ENCODE measurements around the gene NRP1. TPM values are rescaled to one million over a fixed set of nuclear protein-coding genes. Genes with fewer than 3 reads are reported as not detected.

NRP1 gene
- total RNA-seq, 1 donor from 2014 or later = 208 TPM

GRCh38 chr10:33335551-33335800 lies 1.0 kb upstream of the NRP1 start:
- no peak for DNase-seq (ENCODE audit: extremely low spot score, unreplicated experiment)
- H3K27ac Mint-ChIP-seq (ENCODE audit: unreplicated experiment) = peak overlapping the region; percentile 86

DNA sequence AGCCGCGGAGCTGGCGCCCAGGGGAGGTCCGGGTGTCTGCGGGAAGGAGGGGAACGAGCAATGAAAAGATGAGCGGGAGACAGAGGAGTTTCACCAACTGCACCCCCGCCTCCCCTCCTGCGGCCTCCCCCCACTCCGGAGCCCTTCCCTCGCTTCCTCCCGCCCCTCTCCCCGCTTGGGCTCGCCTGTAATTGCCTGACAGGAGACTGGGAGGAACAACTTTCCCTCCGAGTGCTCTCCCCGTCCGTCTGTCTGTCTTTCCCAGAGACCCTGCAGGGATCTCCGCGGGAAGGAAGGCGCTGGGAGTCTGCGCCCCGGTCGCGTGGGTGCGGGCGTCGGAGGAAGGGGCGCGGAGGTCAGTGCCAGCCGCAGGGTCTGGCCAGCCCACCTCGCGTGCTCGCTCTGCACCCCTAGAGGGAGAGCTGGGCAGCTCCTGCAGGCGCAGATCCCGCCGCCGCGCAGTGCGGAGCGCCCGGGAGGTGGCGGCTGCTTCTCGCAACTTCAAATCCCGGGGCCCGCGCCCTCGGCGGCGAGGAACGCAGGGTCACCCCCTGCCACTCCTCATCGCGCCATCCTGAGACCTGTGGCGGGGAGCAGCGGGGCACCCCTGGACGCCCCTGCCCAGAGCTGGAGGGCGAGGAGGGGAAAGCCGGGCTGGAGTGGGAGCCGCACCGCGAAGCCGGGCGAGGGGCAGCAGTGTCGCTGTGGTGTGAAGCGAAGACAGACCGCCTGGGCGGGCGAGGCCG lies 511 bp upstream of the NRP1 start:
- DNase-seq (ENCODE audit: extremely low spot score, unreplicated experiment) = peak; percentile 94
- Mint-ChIP-seq H3K27ac (ENCODE audit: unreplicated experiment) (peak overlapping the region; percentile 78), H3K9me3 (ENCODE audit: unreplicated experiment) (no peaks in the 10 kb centered on the region), H3K36me3 (ENCODE audit: unreplicated experiment) (peaks cover 10% of the 10 kb centered on the region), H3K4me3 (ENCODE audit: unreplicated experiment) (peak overlapping the region; percentile 80), H3K4me1 (ENCODE audit: unreplicated experiment) (peaks cover 48% of the 10 kb centered on the region), H3K27me3 (ENCODE audit: unreplicated experiment) (no peaks in the 10 kb centered on the region)
- peak; percentile 67 for TF ChIP-seq CTCF (IDR thresholded peaks at IDR 0.05)

More at GRCh38 chr10:33335551-33335800, 1.0 kb upstream of the NRP1 start:
- H3K4me3 Mint-ChIP-seq (ENCODE audit: unreplicated experiment) = peak overlapping the region; percentile 80
- TF ChIP-seq CTCF (IDR thresholded peaks at IDR 0.05) = no peak
- H3K4me1 Mint-ChIP-seq (ENCODE audit: unreplicated experiment) = peaks cover 48% of the 10 kb centered on the region
- no peaks in the 10 kb centered on the region for H3K27me3 Mint-ChIP-seq (ENCODE audit: unreplicated experiment)
- no peaks in the 10 kb centered on the region for H3K9me3 Mint-ChIP-seq (ENCODE audit: unreplicated experiment)
- H3K36me3 Mint-ChIP-seq (ENCODE audit: unreplicated experiment) = peaks cover 5% of the 10 kb centered on the region

DNA sequence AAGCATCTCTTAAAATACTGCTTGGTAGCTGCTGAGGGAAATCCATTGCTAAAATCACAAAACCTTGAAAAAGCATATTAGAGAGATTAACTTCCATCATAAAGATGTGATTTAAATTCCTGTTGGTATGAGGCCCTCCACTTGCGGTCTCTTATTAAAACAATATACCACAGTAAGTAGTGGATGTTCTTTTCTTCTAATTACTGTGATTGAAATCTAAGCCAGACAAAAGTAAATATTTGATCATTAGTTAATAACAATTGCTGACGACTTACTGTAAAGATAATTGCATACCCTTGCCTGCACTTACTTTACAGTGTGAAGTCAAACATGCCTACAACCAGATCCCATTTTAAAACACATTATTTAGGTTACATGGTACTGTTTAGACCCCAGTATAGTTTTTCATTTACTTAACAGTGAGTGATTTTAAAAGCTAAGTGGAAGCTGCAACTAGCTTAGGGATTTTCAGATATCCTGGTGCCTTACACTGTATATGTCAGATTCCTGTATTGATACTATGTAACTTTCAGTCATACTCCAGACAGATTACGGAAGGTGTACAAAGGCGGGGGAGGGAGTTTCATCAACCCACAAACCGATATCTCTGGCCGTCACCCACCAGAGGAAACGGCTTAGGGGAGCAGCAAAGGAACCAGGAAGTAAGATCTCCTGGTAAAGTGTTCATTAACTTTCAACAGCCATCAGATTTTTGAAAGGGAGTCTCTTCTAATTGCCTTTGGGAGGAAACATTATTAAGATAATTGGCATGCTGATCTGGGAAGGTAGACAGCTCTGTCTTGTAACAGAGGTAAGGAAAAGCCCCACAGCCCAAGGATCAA lies 986 bp downstream of the NRP1 start:
- Mint-ChIP-seq H3K4me3 (ENCODE audit: unreplicated experiment) (peak overlapping the region; percentile 80), H3K4me1 (ENCODE audit: unreplicated experiment) (peaks cover 49% of the 10 kb centered on the region), H3K9me3 (ENCODE audit: unreplicated experiment) (no peaks in the 10 kb centered on the region), H3K27ac (ENCODE audit: unreplicated experiment) (peak overlapping the region; percentile 78), H3K27me3 (ENCODE audit: unreplicated experiment) (no peaks in the 10 kb centered on the region), H3K36me3 (ENCODE audit: unreplicated experiment) (peaks cover 25% of the 10 kb centered on the region)
- DNase-seq (ENCODE audit: extremely low spot score, unreplicated experiment) = no peak
- TF ChIP-seq CTCF (IDR thresholded peaks at IDR 0.05) = no peak

- peak overlapping the region; percentile 78 for H3K27ac Mint-ChIP-seq (ENCODE audit: unreplicated experiment)
Observed at GRCh38 chr10:33332183-33333065, 2.0 kb downstream of the NRP1 start.

More at GRCh38 chr10:33332183-33333065, 2.0 kb downstream of the NRP1 start:
- Mint-ChIP-seq H3K4me1 (ENCODE audit: unreplicated experiment) (peaks cover 51% of the 10 kb centered on the region), H3K36me3 (ENCODE audit: unreplicated experiment) (peaks cover 35% of the 10 kb centered on the region), H3K4me3 (ENCODE audit: unreplicated experiment) (peak overlapping the region; percentile 80), H3K27me3 (ENCODE audit: unreplicated experiment) (no peaks in the 10 kb centered on the region), H3K9me3 (ENCODE audit: unreplicated experiment) (no peaks in the 10 kb centered on the region)
- TF ChIP-seq CTCF (IDR thresholded peaks at IDR 0.05) = no peak
- no peak for DNase-seq (ENCODE audit: extremely low spot score, unreplicated experiment)

All from osteocyte (in vitro differentiated cells).